ENCODE measurements around the gene TTYH2. TPM values are rescaled to one million over a fixed set of nuclear protein-coding genes. Genes with fewer than 3 reads are reported as not detected.

TTYH2 gene
- total and polyA plus RNA-seq, 12 donors, result 8.6 to 36.3 (median 24.8) TPM

- intact Hi-C loops (cut with DNase I), result no loop called here
- Histone ChIP-seq H3K4me3 (no peak overlapping the region), H3K36me3 (peaks cover 0 to 61% (median 4%) of the 10 kb centered on the region in 9 donors), H3K4me1 (peaks cover 0 to 10% (median 0%) of the 10 kb centered on the region in 9 donors), H3K27ac (no peak overlapping the region), H3K9me3 (no peaks in the 10 kb centered on the region), H3K27me3 (no peaks in the 10 kb centered on the region)
- no peak for DNase-seq
- WGBS, 2 donors, result 91 to 96% methylated on average over 20 of the region's 20 CpGs
- no peak for ATAC-seq
- no peak for TF ChIP-seq CTCF (IDR thresholded peaks at IDR 0.05)
These were observed 11.8 kb downstream of the TTYH2 start for GRCh38 chr17:74224959-74225725.

- Histone ChIP-seq H3K36me3 (peaks cover 0 to 72% (median 4%) of the 10 kb centered on the region in 9 donors), H3K4me1 (peaks cover 0 to 8% (median 0%) of the 10 kb centered on the region in 9 donors)
- intact Hi-C loops (cut with DNase I), result no loop called here
These were observed 12.9 kb downstream of the TTYH2 start for GRCh38 chr17:74226252-74226651.

GRCh38 chr17:74227271-74228080 lies 14.1 kb downstream of the TTYH2 start:
- Histone ChIP-seq H3K36me3 (peaks cover 0 to 79% (median 8%) of the 10 kb centered on the region in 9 donors), H3K4me3 (no peak overlapping the region), H3K4me1 (peaks cover 0 to 12% (median 0%) of the 10 kb centered on the region in 9 donors), H3K27me3 (no peaks in the 10 kb centered on the region), H3K27ac (no peak overlapping the region), H3K9me3 (no peaks in the 10 kb centered on the region)
- 86 to 88% methylated on average over 10 of the region's 10 CpGs for WGBS, 2 donors
- intact Hi-C loops (cut with DNase I), result no loop called here
- no peak for ATAC-seq
- no peak for DNase-seq
- no peak for TF ChIP-seq CTCF (IDR thresholded peaks at IDR 0.05)

More at GRCh38 chr17:74226252-74226651, 12.9 kb downstream of the TTYH2 start:
- Histone ChIP-seq H3K4me3 (no peak overlapping the region), H3K9me3 (no peaks in the 10 kb centered on the region), H3K27ac (no peak overlapping the region), H3K27me3 (no peaks in the 10 kb centered on the region)
- peak in 1 of 8 donors; percentile 21 for ATAC-seq
- no peak for DNase-seq
- WGBS, 2 donors, result 71 to 82% methylated on average over 6 of the region's 6 CpGs
- no peak for TF ChIP-seq CTCF (IDR thresholded peaks at IDR 0.05)

- Histone ChIP-seq H3K27ac (no peak overlapping the region), H3K4me1 (peaks cover 0 to 16% (median 0%) of the 10 kb centered on the region in 9 donors), H3K4me3 (no peak overlapping the region), H3K27me3 (no peaks in the 10 kb centered on the region), H3K36me3 (peaks cover 0 to 74% (median 7%) of the 10 kb centered on the region in 9 donors), H3K9me3 (no peaks in the 10 kb centered on the region)
- 88 to 92% methylated on average over 5 of the region's 5 CpGs for WGBS, 2 donors
- intact Hi-C loops (cut with DNase I), result no loop called here
- no peak for TF ChIP-seq CTCF (IDR thresholded peaks at IDR 0.05)
- DNase-seq (no peak), ATAC-seq (no peak)
These were observed 15.1 kb downstream of the TTYH2 start for GRCh38 chr17:74228306-74228978.
